Panc1 (cell line): ENCODE measurements around the gene ADARB1. TPM values are rescaled to one million over a fixed set of nuclear protein-coding genes. Genes with fewer than 3 reads are reported as not detected.

Experiments
- ATAC-seq: fragments of 200-7000 bp; cut with Tn5 transposase; 2 replicates; pipeline ENCODE4 v1.9.1; 2020; ENCODE audit warnings: mild to moderate bottlenecking, moderate library complexity
- BruUV-seq: library from RNA; stranded (reverse); fragments of 400-500 nt; replicated peaks from 2 replicates; lab custom pipeline; 2021; lab: Mats Ljungman, UMichigan
- CTCF ChIA-PET: fragments of 300-600 bp; sonication (Branson Sonifier 250); formaldehyde crosslinking; loops from one replicate; lab custom pipeline; 2022; ENCODE audit warnings: antibody characterized with exemption; lab: Charles Lee
- POLR2A ChIA-PET: fragments of 300-600 bp; sonication (Branson Sonifier 250); formaldehyde crosslinking; loops from one replicate; lab custom pipeline; 2022; ENCODE audit warnings: antibody characterized with exemption; lab: Charles Lee
- DNase-seq: peaks from one replicate; pipeline ENCODE4 v3.0.0-alpha.2; 2010; ENCODE audit warnings: low read depth, low spot score
- H3K27ac ChIP-seq: 2 replicates; pipeline ENCODE4 v1.5.1; 2011; ENCODE audit warnings: mild to moderate bottlenecking, low read length, inconsistent platforms
- H3K27me3 ChIP-seq: fragments of 200-500 bp; sonication (Bioruptor generic); 2 replicates; pipeline ENCODE4 v1.6.0; 2014; ENCODE audit warnings: low read length, inconsistent platforms; ENCODE audit not compliant: control insufficient read depth, insufficient read depth
- H3K36me3 ChIP-seq: fragments of 200-500 bp; sonication (Bioruptor generic); 2 replicates; pipeline ENCODE4 v1.5.1; 2014; ENCODE audit warnings: inconsistent platforms, mild to moderate bottlenecking, low read length, moderate library complexity; ENCODE audit not compliant: control insufficient read depth, insufficient read depth
- H3K4me1 ChIP-seq: 2 replicates; pipeline ENCODE4 v1.5.1; 2011; ENCODE audit warnings: inconsistent platforms, mild to moderate bottlenecking, low read length, moderate library complexity; ENCODE audit not compliant: control insufficient read depth, insufficient read depth
- H3K4me3 ChIP-seq, 2 experiments: 2 replicates each; pipeline ENCODE4 v1.5.1; 2011 to 2012; ENCODE audit warnings: low read depth in 2 of 2, low read length in 2 of 2, mild to moderate bottlenecking in 2 of 2, inconsistent platforms in 1 of 2, moderate library complexity in 1 of 2
- H3K9me3 ChIP-seq: fragments of 200-500 bp; sonication (Bioruptor generic); 2 replicates; pipeline ENCODE4 v1.5.1; 2014; ENCODE audit warnings: low read depth, mild to moderate bottlenecking, inconsistent platforms, low read length, moderate library complexity; ENCODE audit not compliant: control insufficient read depth, insufficient read depth
- POLR2AphosphoS5 ChIP-seq: IDR thresholded peaks from 2 replicates; pipeline ENCODE4 v1.6.1; 2012; ENCODE audit warnings: mild to moderate bottlenecking, low read depth, low read length, moderate library complexity
- SIN3A ChIP-seq: IDR thresholded peaks from 2 replicates; pipeline ENCODE4 v1.6.1; 2012; ENCODE audit warnings: low read depth, mild to moderate bottlenecking, low read length, moderate library complexity, borderline replicate concordance; ENCODE audit not compliant: insufficient read depth
- TCF7L2 ChIP-seq: IDR thresholded peaks from 2 replicates; pipeline ENCODE4 v1.6.1; 2011; ENCODE audit warnings: mild to moderate bottlenecking, low read depth, low read length, inconsistent platforms
- in situ Hi-C: cut with HindIII; loops from 2 replicates; pipeline ENCODE4 v1.10.0; 2016; ENCODE audit warnings: low sequenced_read_pairs, low pct_unique_long_range_greater_than_20kb
- intact Hi-C: fragments of 100-400 bp; cut with micrococcal nuclease; formaldehyde crosslinking; loops from one replicate; pipeline ENCODE4 v1.10.0; 2022; ENCODE audit not compliant: unreplicated experiment
- total RNA-seq: library from RNA; stranded (reverse); gene quantifications from one replicate; pipeline ENCODE4 v1.2.1, GENCODE V29; 2021; ENCODE audit not compliant: unreplicated experiment
- TF ChIP-seq, protein P1 (sequence below): fragments of 450-650 bp; IDR thresholded peaks from 2 replicates; pipeline ENCODE4 v1.5.1; 2017; ENCODE audit warnings: mild to moderate bottlenecking
- TF ChIP-seq, protein P2 (sequence below), 2 experiments: IDR thresholded peaks; 2 replicates each; pipeline ENCODE4 v1.6.1; 2011 to 2012; ENCODE audit warnings: low read depth in 2 of 2, control low read depth in 1 of 2, low read length in 1 of 2, mild to moderate bottlenecking in 1 of 2, moderate library complexity in 1 of 2; ENCODE audit not compliant: insufficient read depth in 1 of 2

ADARB1 gene
- total RNA-seq, 1 experiment from 2014 or later, result 15.0 TPM

DNA sequence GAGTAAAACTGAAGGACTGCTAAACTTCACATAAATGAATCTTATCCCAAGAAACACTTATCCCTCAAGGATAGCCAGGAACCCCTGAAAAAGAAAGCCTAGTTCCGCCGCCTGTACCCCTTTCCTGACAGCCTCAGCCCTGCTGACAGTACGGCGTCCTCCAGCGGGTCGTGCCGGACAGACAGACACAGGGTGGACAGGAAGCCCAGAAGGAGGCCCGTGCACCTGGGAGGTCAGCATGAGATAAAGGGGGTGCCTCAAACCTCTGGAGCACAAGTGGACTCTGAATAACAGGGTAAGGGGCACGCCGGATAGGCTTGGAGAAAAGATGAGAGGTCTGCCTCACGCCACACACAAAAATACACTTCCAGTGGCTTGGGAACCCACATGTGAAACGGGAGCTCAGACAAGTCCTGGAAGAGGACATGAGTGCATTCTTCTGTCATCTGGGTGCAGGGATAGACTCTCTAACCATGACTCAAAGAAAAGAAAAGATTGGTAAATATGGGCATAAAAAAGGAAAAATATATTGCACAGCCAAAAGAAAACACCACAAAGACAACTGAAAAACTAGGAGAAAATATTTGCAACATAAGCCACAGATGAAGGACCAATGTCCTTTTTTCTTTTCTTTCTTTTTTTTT is 17.3 kb upstream of the ADARB1 start:
- intact Hi-C loops (no loop called here), in situ Hi-C loops (no loop called here)
- no peaks in the 10 kb centered on the region for H3K9me3 ChIP-seq
- ChIA-PET CTCF (no interaction called here), POLR2A (no interaction called here)
- H3K4me1 ChIP-seq, result no peaks in the 10 kb centered on the region
- H3K4me3 ChIP-seq, result no peak overlapping the region
- H3K36me3 ChIP-seq, result no peaks in the 10 kb centered on the region
- DNase-seq (no peak), ATAC-seq (no peak)
- no TSS peak for BruUV-seq
- no peak overlapping the region for H3K27ac ChIP-seq
- H3K27me3 ChIP-seq, result no peaks in the 10 kb centered on the region
- TF ChIP-seq, protein P1, sequence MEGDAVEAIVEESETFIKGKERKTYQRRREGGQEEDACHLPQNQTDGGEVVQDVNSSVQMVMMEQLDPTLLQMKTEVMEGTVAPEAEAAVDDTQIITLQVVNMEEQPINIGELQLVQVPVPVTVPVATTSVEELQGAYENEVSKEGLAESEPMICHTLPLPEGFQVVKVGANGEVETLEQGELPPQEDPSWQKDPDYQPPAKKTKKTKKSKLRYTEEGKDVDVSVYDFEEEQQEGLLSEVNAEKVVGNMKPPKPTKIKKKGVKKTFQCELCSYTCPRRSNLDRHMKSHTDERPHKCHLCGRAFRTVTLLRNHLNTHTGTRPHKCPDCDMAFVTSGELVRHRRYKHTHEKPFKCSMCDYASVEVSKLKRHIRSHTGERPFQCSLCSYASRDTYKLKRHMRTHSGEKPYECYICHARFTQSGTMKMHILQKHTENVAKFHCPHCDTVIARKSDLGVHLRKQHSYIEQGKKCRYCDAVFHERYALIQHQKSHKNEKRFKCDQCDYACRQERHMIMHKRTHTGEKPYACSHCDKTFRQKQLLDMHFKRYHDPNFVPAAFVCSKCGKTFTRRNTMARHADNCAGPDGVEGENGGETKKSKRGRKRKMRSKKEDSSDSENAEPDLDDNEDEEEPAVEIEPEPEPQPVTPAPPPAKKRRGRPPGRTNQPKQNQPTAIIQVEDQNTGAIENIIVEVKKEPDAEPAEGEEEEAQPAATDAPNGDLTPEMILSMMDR, result no peak
- no peak for TF ChIP-seq POLR2AphosphoS5
- TF ChIP-seq, protein P2, sequence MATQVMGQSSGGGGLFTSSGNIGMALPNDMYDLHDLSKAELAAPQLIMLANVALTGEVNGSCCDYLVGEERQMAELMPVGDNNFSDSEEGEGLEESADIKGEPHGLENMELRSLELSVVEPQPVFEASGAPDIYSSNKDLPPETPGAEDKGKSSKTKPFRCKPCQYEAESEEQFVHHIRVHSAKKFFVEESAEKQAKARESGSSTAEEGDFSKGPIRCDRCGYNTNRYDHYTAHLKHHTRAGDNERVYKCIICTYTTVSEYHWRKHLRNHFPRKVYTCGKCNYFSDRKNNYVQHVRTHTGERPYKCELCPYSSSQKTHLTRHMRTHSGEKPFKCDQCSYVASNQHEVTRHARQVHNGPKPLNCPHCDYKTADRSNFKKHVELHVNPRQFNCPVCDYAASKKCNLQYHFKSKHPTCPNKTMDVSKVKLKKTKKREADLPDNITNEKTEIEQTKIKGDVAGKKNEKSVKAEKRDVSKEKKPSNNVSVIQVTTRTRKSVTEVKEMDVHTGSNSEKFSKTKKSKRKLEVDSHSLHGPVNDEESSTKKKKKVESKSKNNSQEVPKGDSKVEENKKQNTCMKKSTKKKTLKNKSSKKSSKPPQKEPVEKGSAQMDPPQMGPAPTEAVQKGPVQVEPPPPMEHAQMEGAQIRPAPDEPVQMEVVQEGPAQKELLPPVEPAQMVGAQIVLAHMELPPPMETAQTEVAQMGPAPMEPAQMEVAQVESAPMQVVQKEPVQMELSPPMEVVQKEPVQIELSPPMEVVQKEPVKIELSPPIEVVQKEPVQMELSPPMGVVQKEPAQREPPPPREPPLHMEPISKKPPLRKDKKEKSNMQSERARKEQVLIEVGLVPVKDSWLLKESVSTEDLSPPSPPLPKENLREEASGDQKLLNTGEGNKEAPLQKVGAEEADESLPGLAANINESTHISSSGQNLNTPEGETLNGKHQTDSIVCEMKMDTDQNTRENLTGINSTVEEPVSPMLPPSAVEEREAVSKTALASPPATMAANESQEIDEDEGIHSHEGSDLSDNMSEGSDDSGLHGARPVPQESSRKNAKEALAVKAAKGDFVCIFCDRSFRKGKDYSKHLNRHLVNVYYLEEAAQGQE (IDR thresholded peaks at IDR 0.05; ENCODE audit: insufficient read depth in 1 of 2, low read depth in 2 of 2, low read length in 1 of 2), result no peak
- no peak for TF ChIP-seq SIN3A
- no peak for TF ChIP-seq TCF7L2

DNA sequence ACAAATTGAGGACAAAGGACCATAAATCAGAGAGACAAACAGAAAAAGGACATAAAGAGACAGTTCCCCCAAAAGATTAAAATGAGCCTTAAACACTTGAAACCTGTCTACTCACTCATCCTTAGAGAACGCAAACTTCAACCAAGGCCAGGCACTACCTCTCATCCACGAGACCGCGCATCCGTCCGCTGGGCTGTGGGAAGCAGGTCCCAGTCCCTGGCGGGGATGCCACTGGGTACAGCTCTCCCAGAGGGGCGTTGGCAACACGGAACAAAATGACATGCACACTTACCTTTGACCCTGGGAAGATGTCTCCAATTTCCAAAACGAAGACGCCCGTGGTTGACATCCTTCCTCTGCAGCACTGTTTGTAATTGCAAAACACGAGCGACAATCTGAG is 16.5 kb upstream of the ADARB1 start:
- BruUV-seq, result no TSS peak
- ChIA-PET CTCF (no interaction called here), POLR2A (no interaction called here)
- ATAC-seq, result no peak
- Histone ChIP-seq H3K9me3 (no peaks in the 10 kb centered on the region), H3K27ac (no peak overlapping the region), H3K36me3 (no peaks in the 10 kb centered on the region), H3K4me1 (no peaks in the 10 kb centered on the region), H3K27me3 (no peaks in the 10 kb centered on the region), H3K4me3 (no peak overlapping the region)
- TF ChIP-seq, protein P1, result no peak
- TF ChIP-seq POLR2AphosphoS5, result no peak
- TF ChIP-seq, protein P2 (IDR thresholded peaks at IDR 0.05; ENCODE audit: insufficient read depth in 1 of 2, low read depth in 2 of 2, low read length in 1 of 2), result no peak
- TF ChIP-seq SIN3A, result no peak
- no peak for TF ChIP-seq TCF7L2
- intact Hi-C loops, result no loop called here
- in situ Hi-C loops, result no loop called here
- no peak for DNase-seq
